ENCODE results near the gene BET1L. TPM values are rescaled to one million over a fixed set of nuclear protein-coding genes. Genes with fewer than 3 reads are reported as not detected.

BET1L gene
- total and polyA plus RNA-seq, 8 donors: 27.7 to 53.4 (median 41.2) TPM

GRCh38 chr11:216081-216974 lies 9.1 kb upstream of the BET1L start:
- WGBS, 2 donors: 84 to 87% methylated on average over 11 of the region's 11 CpGs
- Histone ChIP-seq H3K36me3 (peaks cover 0 to 45% (median 30%) of the 10 kb centered on the region in 3 donors), H3K9me3 (no peaks in the 10 kb centered on the region), H3K27ac (no peak overlapping the region), H3K27me3 (no peaks in the 10 kb centered on the region), H3K4me1 (no peaks in the 10 kb centered on the region), H3K4me3 (no peak overlapping the region)
- intact Hi-C loops (cut with DNase I): no loop called here
- no peak for TF ChIP-seq CTCF (IDR thresholded peaks at IDR 0.05)
- ATAC-seq (peak in 2 of 4 donors; percentile 6 to 20), FAIRE-seq (no peak), DNase-seq (peak in 1 of 6 donors; percentile 21)

- WGBS, 2 donors: 74 to 80% methylated on average over 4 of the region's 4 CpGs
- Histone ChIP-seq H3K27ac (no peak overlapping the region), H3K9me3 (no peaks in the 10 kb centered on the region), H3K4me1 (no peaks in the 10 kb centered on the region), H3K27me3 (no peaks in the 10 kb centered on the region), H3K36me3 (peaks cover 0 to 49% (median 33%) of the 10 kb centered on the region in 3 donors), H3K4me3 (no peak overlapping the region)
- FAIRE-seq (no peak), DNase-seq (peak in 2 of 6 donors; percentile 8 to 26), ATAC-seq (peak in 2 of 4 donors; percentile 11 to 22)
- intact Hi-C loops (cut with DNase I): no loop called here
- no peak for TF ChIP-seq CTCF (IDR thresholded peaks at IDR 0.05)
Measured at GRCh38 chr11:215581-216037, 8.4 kb upstream of the BET1L start.

- Histone ChIP-seq H3K4me1 (peaks cover 10 to 13% (median 13%) of the 10 kb centered on the region in 3 donors), H3K36me3 (peaks cover 0 to 49% (median 33%) of the 10 kb centered on the region in 3 donors), H3K27ac (no peak overlapping the region), H3K27me3 (no peaks in the 10 kb centered on the region), H3K4me3 (no peak overlapping the region), H3K9me3 (no peaks in the 10 kb centered on the region)
- no peak for TF ChIP-seq CTCF (IDR thresholded peaks at IDR 0.05)
- FAIRE-seq (no peak), DNase-seq (peak in 2 of 6 donors; percentile 6 to 22), ATAC-seq (no peak)
- intact Hi-C loops (cut with DNase I): no loop called here
- 83 to 92% methylated on average over 5 to 7 of the region's 7 CpGs for WGBS, 2 donors
Measured at GRCh38 chr11:214083-214482, 6.9 kb upstream of the BET1L start.

GRCh38 chr11:213111-213510 lies 5.9 kb upstream of the BET1L start:
- WGBS, 2 donors: 87 to 89% methylated on average over 4 of the region's 4 CpGs
- peak in 1 of 6 donors; percentile 26 for DNase-seq
- peaks cover 0 to 49% (median 33%) of the 10 kb centered on the region in 3 donors for H3K36me3 ChIP-seq

More at GRCh38 chr11:213111-213510, 5.9 kb upstream of the BET1L start:
- Histone ChIP-seq H3K4me1 (peaks cover 10 to 13% (median 13%) of the 10 kb centered on the region in 3 donors), H3K27me3 (no peaks in the 10 kb centered on the region), H3K27ac (no peak overlapping the region), H3K9me3 (no peaks in the 10 kb centered on the region), H3K4me3 (no peak overlapping the region)
- FAIRE-seq (no peak), ATAC-seq (no peak)
- intact Hi-C loops (cut with DNase I): no loop called here
- no peak for TF ChIP-seq CTCF (IDR thresholded peaks at IDR 0.05)

Data from pancreas (tissue), 10 donors.